Subcutaneous adipose tissue (tissue), 4 donors: Measurements from ENCODE around the gene TSPYL2. TPM values are rescaled to one million over a fixed set of nuclear protein-coding genes. Genes with fewer than 3 reads are reported as not detected.

Experiments
- total RNA-seq, 4 donors: library from RNA; depleted of rRNA; stranded (reverse); fragments of >200 nt; gene quantifications; one replicate each; pipeline ENCODE4 v1.1.0, GENCODE V29; 2016
- TF ChIP-seq, protein P1 (sequence below): fragments of 450-650 bp; IDR thresholded peaks from one replicate; pipeline ENCODE4 v1.5.1; 2016; ENCODE audit warnings: low read depth, mild to moderate bottlenecking, control low read depth, antibody characterized with exemption, moderate library complexity

Gene TSPYL2
- total RNA-seq, 4 donors from 2014 or later, result 33.5 to 56.6 (median 43.5) TPM

DNA sequence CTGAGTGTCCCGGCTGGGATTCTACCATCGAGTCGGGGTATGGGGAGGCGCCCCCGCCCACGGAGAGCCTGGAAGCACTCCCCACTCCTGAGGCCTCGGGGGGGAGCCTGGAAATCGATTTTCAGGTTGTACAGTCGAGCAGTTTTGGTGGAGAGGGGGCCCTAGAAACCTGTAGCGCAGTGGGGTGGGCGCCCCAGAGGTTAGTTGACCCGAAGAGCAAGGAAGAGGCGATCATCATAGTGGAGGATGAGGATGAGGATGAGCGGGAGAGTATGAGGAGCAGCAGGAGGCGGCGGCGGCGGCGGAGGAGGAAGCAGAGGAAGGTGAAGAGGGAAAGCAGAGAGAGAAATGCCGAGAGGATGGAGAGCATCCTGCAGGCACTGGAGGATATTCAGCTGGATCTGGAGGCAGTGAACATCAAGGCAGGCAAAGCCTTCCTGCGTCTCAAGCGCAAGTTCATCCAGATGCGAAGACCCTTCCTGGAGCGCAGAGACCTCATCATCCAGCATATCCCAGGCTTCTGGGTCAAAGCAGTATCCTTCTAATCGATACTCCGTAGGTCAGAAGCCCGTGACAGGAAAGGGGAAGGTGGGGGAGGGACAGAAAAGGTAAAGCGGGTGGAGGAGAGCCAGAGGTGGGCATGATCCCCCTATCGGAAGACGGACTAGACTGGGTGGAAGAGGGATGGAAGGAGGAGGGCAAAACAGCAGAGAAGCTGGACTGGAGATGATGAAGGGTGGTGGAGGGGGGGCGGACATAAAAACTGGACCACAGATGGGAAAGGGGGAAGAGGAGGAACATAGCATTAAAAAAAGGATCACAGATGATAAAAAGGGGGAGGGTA lies 828 bp downstream of the TSPYL2 start:
- TF ChIP-seq, protein P1, sequence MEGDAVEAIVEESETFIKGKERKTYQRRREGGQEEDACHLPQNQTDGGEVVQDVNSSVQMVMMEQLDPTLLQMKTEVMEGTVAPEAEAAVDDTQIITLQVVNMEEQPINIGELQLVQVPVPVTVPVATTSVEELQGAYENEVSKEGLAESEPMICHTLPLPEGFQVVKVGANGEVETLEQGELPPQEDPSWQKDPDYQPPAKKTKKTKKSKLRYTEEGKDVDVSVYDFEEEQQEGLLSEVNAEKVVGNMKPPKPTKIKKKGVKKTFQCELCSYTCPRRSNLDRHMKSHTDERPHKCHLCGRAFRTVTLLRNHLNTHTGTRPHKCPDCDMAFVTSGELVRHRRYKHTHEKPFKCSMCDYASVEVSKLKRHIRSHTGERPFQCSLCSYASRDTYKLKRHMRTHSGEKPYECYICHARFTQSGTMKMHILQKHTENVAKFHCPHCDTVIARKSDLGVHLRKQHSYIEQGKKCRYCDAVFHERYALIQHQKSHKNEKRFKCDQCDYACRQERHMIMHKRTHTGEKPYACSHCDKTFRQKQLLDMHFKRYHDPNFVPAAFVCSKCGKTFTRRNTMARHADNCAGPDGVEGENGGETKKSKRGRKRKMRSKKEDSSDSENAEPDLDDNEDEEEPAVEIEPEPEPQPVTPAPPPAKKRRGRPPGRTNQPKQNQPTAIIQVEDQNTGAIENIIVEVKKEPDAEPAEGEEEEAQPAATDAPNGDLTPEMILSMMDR, result no peak

DNA sequence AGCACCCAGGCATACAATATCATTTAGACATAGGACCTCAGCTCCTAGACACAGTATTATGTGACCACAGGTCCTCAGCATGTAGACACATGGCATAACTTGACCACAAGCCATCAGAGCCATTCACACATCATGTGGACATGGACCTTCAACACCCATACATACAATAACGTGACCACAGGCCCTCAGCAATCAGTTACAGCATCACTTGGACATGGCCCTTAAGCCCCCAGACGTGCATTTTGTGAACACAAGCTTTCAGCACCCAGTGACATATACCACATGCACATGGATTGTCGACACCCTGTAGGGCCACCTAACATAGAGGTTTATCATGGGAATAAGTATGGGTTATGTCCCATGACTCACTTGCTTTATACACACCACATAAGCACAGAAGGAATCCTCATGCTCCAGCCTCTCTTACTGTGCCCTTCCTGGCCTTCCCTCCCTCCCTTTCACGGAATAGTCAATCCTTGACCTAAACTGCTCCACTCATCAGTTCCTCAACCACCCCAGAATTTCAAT lies 1.9 kb downstream of the TSPYL2 start:
- TF ChIP-seq, protein P1, result no peak

DNA sequence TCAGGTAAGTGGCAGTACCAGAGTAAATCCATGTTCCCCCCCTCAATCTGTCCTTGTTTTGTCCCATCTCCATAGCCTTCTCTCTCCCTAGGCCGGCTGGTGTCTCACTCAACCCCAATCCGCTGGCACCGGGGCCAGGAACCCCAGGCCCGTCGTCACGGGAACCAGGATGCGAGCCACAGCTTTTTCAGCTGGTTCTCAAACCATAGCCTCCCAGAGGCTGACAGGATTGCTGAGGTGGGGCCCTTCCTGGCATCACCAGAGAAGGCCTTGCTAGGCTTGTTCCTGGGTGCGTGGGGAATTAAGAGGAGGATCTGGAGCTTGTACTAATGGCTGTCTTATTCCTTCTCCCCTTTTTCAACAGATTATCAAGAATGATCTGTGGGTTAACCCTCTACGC lies 2.7 kb downstream of the TSPYL2 start:
- TF ChIP-seq, protein P1, result no peak

DNA sequence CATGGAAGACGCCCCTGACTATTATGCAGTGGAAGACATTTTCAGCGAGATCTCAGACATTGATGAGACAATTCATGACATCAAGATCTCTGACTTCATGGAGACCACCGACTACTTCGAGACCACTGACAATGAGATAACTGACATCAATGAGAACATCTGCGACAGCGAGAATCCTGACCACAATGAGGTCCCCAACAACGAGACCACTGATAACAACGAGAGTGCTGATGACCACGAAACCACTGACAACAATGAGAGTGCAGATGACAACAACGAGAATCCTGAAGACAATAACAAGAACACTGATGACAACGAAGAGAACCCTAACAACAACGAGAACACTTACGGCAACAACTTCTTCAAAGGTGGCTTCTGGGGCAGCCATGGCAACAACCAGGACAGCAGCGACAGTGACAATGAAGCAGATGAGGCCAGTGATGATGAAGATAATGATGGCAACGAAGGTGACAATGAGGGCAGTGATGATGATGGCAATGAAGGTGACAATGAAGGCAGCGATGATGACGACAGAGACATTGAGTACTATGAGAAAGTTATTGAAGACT lies 3.6 kb downstream of the TSPYL2 start:
- TF ChIP-seq, protein P1, result no peak

DNA sequence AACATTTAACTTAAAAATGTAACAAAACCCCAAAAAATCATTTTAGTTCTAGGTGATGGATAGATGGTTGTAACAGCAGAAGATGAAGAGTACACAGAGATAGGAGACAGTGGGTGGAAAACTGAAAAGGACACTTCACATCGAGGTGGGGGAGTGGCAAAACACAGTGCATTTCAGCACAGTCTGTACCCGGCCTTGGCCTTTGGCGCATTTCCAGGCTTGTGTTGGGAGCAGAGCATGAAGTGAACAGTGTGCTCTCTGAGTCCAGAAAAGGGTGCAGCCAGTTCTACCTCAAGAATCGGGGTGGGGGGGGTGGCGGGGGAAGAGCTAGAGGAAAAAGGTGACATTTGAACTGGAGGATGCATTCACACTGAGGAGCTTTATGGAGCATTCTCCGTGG lies 4.3 kb downstream of the TSPYL2 start:
- TF ChIP-seq, protein P1, result no peak

DNA sequence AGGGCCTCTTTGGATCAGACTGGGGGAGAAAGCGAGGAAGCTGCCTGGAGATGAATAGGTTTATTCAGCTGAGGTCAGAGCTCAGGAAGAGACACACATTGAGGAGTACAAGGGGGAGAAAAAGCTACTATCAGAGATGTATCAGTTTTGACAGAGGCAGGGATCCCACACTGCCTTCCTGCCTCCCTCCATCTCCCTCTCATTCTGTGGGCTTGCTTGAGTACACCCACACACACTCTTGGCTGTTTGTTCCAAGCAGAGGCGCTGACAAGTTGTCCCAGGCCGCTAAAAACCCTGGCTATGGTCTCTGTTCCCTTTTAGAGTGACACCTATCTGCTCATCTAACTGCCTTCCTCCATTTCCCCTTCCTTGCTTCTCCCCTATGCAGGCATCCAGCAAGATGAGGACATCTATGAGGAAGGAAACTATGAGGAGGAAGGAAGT lies 5.2 kb downstream of the TSPYL2 start:
- TF ChIP-seq, protein P1, result no peak
